GM18867 (cell line): ENCODE results near the gene VAV2.

Source experiments
- ATAC-seq: cut with Tn5 transposase; IDR thresholded peaks from one replicate; pipeline ENCODE4 v1.9.1; 2021; ENCODE audit warnings: mild to moderate bottlenecking, moderate library complexity; ENCODE audit not compliant: unreplicated experiment

VAV2 gene

GRCh38 chr9:133943781-133944745 lies 48.1 kb downstream of the VAV2 start:
- ATAC-seq, result no peak

GRCh38 chr9:133943036-133943780 lies 48.9 kb downstream of the VAV2 start:
- ATAC-seq, result no peak

- ATAC-seq, result no peak
Measured at GRCh38 chr9:133942206-133942975, 49.7 kb downstream of the VAV2 start.

GRCh38 chr9:133939845-133940244 lies 52.3 kb downstream of the VAV2 start:
- no peak for ATAC-seq

- ATAC-seq, result no peak
Measured at GRCh38 chr9:133939171-133939785, 52.8 kb downstream of the VAV2 start.

GRCh38 chr9:133938753-133939152 lies 53.4 kb downstream of the VAV2 start:
- ATAC-seq, result no peak

GRCh38 chr9:133938086-133938485 lies 54.0 kb downstream of the VAV2 start:
- no peak for ATAC-seq

- ATAC-seq, result no peak
Measured at GRCh38 chr9:133937120-133937519, 55.0 kb downstream of the VAV2 start.

GRCh38 chr9:133935328-133936005 lies 56.7 kb downstream of the VAV2 start:
- no peak for ATAC-seq

- ATAC-seq, result no peak
Measured at GRCh38 chr9:133934482-133935232, 57.5 kb downstream of the VAV2 start.

GRCh38 chr9:133933426-133934026 lies 58.6 kb downstream of the VAV2 start:
- no peak for ATAC-seq

GRCh38 chr9:133932633-133933032 lies 59.5 kb downstream of the VAV2 start:
- no peak for ATAC-seq

GRCh38 chr9:133932181-133932580 lies 59.9 kb downstream of the VAV2 start:
- no peak for ATAC-seq

- no peak for ATAC-seq
Measured at GRCh38 chr9:133930682-133931485, 61.2 kb downstream of the VAV2 start.

- ATAC-seq, result no peak
Measured at GRCh38 chr9:133930046-133930681, 62.0 kb downstream of the VAV2 start.

GRCh38 chr9:133929599-133929998 lies 62.5 kb downstream of the VAV2 start:
- no peak for ATAC-seq

GRCh38 chr9:133928248-133928764 lies 63.8 kb downstream of the VAV2 start:
- ATAC-seq, result no peak

GRCh38 chr9:133927041-133927440 lies 65.1 kb downstream of the VAV2 start:
- no peak for ATAC-seq
